HG03439 (cell line): ENCODE data around the gene DUSP10.

Experiments used
- ATAC-seq: cut with Tn5 transposase; IDR thresholded peaks from one replicate; pipeline ENCODE4 v1.9.1; 2021; ENCODE audit warnings: mild to moderate bottlenecking, moderate library complexity; ENCODE audit not compliant: unreplicated experiment

DUSP10 gene

DNA sequence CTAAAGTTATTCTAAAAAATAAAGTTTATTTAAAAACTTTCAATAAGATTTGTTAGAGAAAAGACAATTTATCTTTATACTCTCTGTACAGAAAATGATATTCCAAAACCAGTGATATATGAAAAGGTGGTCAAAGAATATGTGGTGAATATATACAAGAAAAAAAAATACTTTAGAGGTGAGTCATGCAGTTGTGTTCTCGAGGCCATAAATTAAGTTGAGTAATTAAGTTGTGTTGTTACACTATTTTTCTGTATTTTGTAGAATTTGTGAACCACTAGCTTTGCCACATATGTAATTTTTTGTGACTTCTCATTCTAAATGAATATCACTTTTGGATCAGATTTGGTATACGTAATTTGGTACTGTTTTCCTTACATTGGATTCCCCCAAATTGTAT lies 23.6 kb upstream of the DUSP10 start:
- no peak for ATAC-seq

DNA sequence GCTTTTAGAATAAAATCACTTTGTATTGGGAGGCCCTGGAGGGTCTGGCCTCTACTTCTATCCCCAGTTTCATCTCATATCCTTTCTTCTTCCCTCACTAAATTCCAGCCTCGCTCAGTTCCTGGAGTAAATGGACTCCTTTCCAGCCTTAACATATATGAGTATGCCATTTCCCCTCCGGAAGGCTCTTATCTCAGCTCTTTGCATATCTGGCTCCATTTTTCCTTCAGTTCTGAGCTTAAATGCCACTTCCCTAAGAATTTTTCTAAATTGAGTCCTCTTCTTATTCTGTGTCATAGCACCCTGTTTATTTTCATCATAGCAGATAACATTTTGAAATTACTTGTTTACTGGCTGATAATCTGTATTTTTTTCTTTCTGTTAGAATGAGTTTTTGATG lies 20.2 kb upstream of the DUSP10 start:
- no peak for ATAC-seq

DNA sequence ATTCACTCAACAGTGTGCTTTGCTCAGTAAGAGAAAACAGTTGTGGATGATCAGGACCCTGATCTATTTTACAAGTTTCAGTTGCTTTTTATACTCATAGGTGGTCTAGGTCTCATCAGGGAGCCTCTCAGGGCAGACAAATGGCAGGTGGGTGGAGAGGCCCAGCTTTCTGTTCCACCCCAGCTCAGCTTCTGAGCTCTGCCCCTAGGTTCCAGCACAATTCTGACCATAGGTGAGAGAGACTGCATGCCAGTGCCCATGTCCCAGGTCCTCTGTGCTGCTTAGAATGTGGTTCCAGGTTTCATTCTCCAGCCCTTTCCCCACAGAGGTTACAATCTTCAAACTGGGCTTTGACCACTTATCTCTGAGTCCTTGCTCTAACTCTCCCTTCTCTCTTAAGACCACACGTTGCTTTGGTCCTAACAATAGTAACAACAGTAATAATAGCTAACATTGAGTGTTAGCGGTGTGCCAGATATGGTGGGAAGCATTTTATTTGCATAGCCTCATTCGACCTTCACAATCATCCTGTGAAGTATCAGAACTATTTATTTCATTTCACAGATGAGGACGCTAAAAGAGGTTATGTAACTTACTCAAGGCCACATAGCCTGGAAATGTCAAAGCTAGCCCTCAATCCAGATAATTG lies 19.6 kb upstream of the DUSP10 start:
- peak; percentile 58 for ATAC-seq

DNA sequence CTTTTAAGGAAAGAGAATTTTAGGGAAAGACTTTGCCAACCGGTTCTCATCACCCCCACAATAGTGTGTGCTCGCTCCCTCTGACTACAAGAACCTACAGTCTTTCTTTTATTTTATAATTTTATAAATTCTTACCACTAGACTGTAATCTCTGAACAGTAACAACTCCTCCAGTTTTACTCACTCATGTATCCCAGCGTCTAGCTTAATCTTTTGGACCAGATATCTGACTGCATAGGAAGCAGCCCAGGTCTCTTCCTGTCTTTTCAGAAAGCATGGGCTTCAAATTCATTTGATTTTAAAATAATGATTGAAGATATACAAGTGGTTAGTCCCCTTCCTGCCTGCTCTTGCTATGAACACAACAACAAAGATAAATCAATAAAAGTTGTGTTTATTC lies 19.0 kb upstream of the DUSP10 start:
- ATAC-seq: no peak

DNA sequence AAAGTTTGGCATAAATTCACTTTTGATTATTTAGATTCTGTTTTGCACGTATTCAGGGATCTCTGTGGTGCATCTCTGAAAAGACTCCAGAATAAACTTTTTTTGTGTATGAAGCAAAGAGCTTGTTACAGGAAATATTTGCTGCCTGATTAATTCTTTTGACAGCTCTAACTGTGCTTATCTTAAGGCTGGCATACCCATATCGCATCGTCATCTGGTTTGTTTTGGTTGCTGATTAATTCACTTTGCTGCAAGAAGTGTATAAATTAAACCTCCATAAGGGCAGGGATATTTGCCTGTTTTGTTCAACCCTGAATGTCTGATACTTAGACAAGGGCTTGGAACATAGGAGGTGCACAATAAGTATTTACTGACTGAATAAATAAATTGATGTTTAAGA lies 17.5 kb upstream of the DUSP10 start:
- ATAC-seq: no peak

DNA sequence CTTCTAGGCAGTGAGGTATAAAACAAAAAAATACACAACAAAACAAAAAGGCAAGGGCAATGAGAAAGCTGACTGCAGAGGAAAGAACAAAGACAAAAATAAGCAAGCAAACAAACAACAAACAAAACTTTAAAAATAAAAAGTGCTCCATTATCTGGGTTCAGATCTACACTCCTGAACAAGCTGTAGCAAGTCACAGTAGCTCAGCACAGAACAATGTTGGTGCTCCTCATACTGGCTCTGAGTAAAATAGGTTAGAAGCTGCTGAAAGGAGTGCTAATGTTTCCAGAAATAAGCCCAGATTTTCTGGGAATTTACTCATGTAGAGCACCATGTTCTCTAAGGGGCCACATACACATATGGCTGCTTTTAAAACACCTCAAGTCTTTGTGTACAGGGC lies 16.6 kb upstream of the DUSP10 start:
- ATAC-seq: no peak

DNA sequence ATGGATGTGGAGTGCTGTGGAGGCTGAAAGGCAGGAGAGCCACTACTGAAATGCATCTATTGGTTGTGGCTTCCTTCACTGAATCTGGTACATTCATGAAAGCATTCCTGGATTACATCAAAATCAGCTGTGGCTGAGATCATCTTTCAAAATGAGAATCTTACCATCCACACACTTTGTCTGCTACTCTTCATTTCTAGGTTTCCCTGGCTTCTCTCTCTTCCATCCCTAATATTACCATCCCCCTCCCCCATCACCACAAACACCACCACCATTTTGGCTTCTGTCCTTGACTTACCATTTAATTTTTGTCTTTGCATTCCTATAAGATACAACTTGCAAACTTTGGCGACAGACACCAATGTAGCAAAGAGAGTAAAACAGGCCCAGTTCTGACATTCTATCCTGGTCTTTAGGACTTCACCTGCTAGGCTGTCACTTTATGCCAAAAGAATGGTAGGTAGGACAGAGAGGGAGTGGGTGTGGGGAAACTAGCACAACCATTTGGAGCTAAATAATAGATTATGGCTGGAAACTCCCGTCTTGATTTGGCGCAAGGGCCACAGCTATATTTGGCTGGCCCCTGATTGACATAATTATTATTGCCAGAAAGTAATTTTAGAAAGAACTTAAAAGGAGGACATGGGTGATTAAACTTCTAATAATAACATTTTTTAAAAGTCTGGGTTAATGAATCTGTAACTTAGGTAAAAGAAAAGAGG lies 15.1 kb upstream of the DUSP10 start:
- ATAC-seq: no peak

DNA sequence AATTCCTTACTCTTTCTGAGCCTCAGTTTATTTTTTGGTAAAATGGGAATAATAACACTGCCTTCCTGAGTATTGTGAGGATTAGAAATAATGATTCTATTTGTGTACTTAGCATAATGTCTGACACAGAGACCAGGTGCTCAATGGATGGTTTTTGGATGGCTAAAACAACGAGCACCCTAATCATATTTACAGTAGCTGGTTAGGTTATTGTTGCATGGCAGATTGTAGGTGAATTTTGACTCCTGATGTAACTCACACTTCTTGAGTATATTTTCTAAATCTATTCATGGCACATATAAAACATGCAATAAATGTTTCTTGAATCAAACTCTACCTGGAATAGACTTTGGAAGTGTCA lies 11.9 kb upstream of the DUSP10 start:
- peak; percentile 25 for ATAC-seq

DNA sequence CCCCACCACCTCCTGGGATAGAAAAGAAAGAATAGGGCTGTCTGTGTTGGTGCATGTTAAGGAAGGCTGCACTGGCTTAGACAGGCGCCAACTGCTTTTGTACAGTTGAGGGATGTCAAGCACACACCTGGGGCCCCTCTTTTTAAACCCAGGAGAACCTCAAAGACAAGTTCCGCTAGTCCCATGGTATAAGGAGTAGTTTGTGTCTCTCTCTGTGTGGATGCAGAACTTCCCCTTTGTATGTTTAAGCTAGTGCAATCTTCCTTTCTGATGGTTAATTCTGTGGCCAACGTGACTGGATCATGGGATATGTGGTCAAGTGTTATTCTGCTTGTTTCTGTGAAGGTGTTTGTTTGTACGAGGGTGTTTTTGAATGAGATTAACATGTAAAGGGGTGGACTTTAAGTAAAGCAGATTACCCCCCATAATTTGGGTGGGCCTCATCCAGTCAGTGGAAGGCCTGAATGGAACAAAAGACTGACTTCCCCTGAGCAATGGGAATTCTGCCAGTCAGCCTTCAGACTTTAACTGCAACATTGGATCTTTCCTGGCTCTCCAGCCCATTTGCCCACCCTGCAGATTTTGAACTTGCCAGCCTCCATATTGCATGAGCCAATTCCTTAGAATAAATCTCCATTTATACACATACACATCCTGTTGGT lies 9.5 kb upstream of the DUSP10 start:
- ATAC-seq: no peak

DNA sequence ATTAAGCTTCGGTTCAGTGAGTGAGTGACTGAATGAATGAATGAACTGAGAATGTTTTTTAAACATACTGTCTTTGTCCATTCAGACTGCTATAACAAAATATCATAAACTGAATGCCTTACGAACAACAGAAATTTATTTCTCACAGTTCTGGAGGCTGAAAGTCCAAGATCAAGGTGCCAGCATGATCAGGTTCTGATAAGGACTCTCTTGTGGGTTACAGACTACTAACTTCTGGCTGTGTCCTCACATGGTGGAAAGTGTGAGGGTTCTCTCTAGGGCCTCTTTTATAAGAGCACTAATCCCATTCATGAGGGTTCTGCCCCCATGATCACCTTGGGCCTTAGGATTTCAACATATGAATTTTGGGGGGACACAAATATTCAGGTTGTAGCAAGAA lies 7.1 kb upstream of the DUSP10 start:
- ATAC-seq: no peak

DNA sequence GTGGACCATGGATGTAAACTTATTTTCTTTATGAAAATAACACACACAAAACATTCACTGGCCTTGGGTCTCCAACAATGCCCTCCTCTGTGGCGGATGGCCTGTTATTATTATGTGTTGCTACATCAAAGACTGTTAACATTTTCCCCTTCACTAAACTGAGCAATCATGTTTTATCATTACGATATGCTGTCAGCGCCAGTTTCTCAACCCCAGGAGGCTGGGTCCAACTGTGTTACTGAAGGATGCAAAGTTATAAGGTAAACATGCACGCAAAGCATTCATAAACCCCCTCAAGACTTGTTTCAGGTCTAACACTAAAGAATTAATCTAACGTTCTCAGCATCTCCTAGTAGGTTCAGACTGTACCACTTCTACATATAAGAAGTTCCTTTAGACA lies 6.0 kb upstream of the DUSP10 start:
- no peak for ATAC-seq

DNA sequence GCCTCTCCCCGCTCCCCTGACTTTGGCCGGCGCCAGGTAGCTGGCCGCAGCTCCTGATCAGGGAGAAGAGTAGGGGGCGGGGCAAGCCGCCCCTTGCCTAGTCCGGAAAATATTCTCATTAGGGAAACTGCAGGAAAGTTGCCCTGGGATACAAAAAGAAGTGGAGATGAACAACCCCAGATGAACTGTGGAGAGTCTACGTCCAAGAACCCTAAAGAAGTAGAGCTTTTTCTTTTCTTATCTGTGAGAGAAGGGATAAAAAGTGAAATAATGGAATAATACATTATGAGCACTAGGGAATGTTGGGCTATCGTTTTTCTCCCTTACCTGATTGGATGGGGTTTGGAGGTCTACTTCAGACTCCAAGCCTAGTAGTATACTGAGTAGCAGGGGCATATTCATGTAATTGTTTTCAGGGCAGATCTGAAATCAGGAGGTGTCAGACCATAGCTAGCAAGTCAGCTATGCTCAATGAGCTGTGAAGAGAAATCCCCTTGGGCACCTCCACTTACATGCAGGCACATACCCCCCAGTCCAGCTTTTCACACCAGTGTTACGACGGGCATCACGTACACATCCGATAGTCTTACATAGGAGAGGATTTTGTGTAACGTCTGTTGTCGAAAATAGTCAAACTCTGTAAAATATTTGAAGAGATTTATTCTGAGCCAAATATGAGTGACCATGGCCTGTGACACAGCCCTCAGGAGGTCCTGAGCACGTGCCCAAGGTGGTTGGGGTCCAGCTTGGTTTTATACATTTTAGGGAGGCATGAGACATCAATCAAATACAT lies 1.7 kb upstream of the DUSP10 start:
- ATAC-seq: no peak

DNA sequence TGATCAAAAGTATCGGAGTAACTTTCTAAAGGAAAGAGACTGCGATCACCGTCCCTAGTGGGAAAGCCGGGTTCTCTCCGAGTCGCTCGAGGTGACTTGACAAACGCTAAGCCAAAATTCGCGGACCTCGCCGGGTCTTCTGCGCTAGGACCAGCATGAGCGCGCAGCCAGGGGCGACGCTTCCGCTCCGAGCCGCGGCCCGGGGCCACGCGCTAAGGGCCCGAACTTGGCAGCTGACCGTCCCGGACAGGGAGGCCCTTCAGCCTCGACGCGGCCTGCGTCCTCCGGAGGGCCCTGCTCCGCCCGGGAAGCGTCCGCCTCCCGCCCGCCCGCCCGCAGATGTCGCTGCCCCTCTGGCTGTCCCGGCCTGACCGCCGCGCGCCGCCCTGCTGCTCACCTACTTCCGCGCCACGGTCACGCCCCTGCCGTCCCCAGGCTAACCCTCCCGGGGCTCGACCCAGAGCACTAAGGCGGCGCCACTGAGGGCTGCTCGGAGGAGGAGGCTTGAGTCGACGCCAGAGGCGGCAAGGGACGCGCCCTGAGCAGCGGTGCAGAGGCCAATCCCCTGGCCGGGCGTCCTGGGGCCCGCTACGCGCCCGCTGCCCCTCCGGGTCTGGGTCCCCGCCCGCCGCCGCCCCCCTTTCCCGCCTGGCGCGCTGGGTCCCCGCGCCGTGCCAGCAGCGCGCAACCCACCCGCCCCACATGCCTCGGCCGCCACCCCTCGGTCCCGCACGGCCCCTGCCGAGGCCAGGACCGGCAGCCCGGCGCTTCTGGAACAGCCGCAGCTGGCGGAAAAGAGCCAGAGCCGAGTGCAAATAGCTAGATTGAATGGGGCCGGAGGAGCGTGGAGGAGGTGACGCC lies 896 bp upstream of the DUSP10 start:
- ATAC-seq: peak; percentile 47

DNA sequence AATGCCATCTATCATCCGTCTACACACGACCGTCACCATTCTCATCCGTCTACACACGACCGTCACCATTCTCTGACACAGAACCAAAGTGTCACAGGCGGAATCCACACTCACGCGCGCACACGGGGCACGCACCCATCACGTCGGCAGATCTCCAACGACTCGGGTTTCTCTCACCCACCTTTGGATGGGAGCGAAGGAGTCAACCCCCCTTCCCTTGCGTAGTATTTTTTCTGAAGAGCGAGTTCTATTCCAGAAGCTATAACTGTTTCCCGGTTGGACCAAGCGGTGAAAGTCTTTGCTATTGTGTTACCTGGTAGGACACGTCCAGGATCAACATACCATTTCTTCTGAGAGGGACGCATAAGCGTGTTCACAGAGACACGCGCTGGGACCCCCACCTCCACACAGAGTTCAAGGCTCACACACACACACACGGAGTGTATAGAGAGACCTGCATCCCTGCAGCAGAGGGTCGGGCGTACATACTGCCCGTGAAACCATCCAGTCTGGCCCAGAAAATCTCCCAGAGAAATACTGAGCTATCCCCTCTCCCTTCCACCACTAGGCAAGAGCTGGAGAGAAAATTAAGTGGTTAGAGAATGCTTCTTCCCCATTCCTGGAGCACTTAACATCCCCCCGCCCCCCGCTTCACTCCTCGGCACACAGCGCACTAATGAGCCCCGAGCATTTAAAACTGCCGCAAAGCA lies 741 bp downstream of the DUSP10 start:
- no peak for ATAC-seq

DNA sequence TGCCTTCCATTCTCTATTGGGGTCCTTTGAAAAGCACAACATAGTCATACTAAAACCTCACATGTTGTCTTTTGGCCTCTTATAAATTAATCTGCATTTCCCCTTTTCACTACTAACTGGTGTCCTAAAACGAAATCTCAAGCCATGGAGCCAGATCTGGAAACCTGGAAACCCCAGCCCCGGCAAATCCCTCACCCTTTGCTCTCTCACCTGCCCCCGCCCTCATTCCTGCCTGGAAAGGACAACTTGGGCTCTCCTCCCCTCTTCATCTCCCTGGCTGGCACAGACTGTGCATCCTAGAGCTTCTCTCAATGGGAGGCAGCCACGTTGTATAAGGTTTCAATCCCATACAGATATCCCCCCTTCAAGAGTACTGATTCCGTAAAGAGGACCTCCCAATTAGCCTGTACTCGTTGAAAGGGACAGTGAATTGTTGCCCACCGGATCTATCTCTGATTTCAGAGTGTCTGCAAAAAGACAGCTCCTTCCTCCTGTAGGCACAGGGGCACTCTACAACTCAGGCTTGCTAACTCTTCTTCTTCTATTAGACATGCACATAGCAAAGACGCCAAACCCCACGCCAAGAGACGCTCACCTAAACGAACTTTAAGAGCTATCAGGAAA lies 1.4 kb downstream of the DUSP10 start:
- no peak for ATAC-seq

DNA sequence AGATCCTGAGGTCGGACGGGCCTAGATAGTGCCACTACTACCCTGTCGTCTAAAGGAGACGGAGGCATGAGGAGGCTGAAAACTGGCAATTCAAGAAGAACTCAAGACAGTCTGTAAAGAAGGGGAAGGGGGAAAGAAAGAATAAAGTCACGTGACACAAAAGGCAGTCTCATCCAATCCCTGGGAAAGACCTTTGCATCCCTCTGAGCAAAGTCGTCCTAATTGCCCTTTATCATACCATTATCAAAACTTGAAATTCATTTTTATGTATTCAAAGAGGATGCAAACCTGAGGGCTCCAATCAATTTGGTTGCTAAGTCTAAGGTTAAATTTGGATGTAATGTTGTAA lies 2.2 kb downstream of the DUSP10 start:
- no peak for ATAC-seq

DNA sequence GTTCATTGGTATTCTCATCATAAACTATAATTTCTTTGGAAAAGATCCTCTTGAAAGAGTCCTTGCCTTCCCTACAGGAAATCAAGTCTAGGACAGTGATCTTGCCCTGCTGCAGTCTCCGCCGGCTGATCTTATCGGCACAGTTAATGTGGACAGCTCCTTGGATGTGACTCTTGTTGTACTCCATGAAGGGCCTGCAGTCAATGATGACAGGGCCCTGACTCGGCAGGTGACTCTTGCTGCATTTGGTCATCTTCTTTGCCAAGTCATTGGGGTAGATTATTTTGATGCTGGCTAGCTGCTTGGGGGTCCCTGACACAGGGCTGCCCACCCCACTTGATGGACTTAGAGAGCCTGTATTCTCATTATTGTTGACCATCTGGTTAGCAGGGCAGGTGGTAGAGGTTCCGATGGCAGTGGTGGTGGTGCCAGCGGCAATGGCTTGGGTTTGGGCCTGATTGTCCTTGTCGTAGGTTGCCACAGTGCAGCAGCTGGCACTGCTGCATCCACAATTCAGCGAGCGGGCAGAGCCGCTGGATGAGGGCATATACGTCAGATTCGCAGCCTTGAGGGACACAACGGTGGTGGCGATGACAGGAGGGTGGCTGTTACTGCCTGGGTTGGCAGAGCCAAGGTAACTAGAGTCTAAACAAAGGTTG lies 2.7 kb downstream of the DUSP10 start:
- no peak for ATAC-seq

DNA sequence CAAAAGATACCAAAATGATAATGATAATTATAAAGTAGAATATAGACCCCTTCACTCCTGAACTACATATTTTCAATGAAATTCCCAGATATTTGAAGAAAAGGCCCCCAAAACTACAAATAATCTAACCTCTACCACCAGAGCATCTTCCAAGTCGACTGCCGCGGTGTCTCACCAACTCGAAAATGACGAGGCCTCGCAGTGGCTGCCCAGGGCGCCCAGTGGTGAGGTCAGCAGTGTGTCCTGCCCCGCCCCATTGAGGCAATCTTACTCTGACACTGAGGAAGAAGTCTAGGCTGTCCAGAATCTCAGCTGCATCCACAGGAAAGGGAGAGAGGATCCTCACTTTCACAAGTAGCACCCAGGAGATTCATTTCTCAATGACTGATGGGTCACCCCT lies 5.2 kb downstream of the DUSP10 start:
- no peak for ATAC-seq

DNA sequence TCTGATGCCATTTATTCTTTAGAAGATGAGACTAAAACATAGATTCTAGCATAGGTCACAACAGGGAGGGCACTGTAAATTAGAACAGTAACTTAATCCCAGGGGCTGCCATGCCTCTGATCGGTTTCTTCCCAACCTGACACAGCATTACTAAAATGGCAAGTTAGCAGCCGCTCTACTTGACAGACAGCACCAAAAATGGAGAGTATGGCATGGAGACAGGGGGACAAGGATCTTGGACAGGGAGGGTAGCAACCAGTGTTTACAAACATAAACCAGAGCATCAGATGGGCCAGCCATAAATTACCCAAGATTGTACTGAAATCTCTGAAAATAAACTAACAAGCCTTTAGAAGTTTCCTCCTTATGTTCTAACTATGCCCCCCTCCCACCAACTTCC lies 5.9 kb downstream of the DUSP10 start:
- no peak for ATAC-seq
